H1 (cell line): ENCODE measurements around the gene PLPPR3. TPM values are rescaled to one million over a fixed set of nuclear protein-coding genes. Genes with fewer than 3 reads are reported as not detected.

Source experiments
- CTCF ChIA-PET: fragments of 300-600 bp; sonication (Branson Sonifier 250); formaldehyde crosslinking; loops from one replicate; lab custom pipeline; 2021; ENCODE audit not compliant: partially characterized antibody; lab: Charles Lee
- POLR2A ChIA-PET: fragments of 300-600 bp; sonication (Branson Sonifier 250); formaldehyde crosslinking; loops from one replicate; lab custom pipeline; 2021; ENCODE audit warnings: inconsistent platforms; ENCODE audit not compliant: partially characterized antibody; lab: Charles Lee
- DNase-seq, 2 experiments: peaks; one replicate each; pipeline versions ENCODE4 v3.0.0 to v3.0.0-alpha.2; 2010 to 2022; ENCODE audit warnings: low spot score in 2 of 2, low read depth in 1 of 2, mixed read lengths in 1 of 2
- FAIRE-seq: peaks from 2 replicates; lab custom pipeline; 2011; peaks lifted over from hg19 to GRCh38; lab: Jason Lieb, UNC
- H2AFZ ChIP-seq: 2 replicates; pipeline ENCODE4 v1.8.1; 2012; ENCODE audit warnings: low read length, inconsistent platforms
- H2AK5ac ChIP-seq: 2 replicates; pipeline ENCODE4 v1.6.1; 2013; ENCODE audit warnings: low read depth, low read length
- H2BK120ac ChIP-seq: replicated peaks from 2 replicates; pipeline ENCODE3; 2013; ENCODE audit warnings: low read depth, low read length, inconsistent platforms
- H2BK12ac ChIP-seq: 2 replicates; pipeline ENCODE4 v1.6.1; 2013; ENCODE audit warnings: low read depth, low read length
- H2BK15ac ChIP-seq: 2 replicates; pipeline ENCODE4 v1.6.1; 2013; ENCODE audit warnings: low read length
- H2BK20ac ChIP-seq: 2 replicates; pipeline ENCODE4 v1.6.1; 2013; ENCODE audit warnings: low read length
- H2BK5ac ChIP-seq: 2 replicates; pipeline ENCODE4 v1.6.1; 2013; ENCODE audit warnings: low read depth, low read length
- H3K14ac ChIP-seq: 2 replicates; pipeline ENCODE4 v1.6.1; 2013; ENCODE audit warnings: inconsistent platforms; ENCODE audit not compliant: insufficient read length
- H3K18ac ChIP-seq: 2 replicates; pipeline ENCODE4 v1.6.1; 2013; ENCODE audit warnings: low read length; ENCODE audit errors: extremely low read depth
- H3K23ac ChIP-seq: 2 replicates; pipeline ENCODE4 v1.6.1; 2013; ENCODE audit warnings: inconsistent platforms; ENCODE audit not compliant: insufficient read length
- H3K23me2 ChIP-seq: 2 replicates; pipeline ENCODE4 v1.6.1; 2013; ENCODE audit warnings: low read depth, low read length
- H3K27ac ChIP-seq: 2 replicates; pipeline ENCODE4 v1.6.1; 2011; ENCODE audit warnings: low read depth, low read length, inconsistent platforms
- H3K27me3 ChIP-seq, 4 experiments: replicated peaks in 1 of 4; 1 replicate in 1 of 4; 2 replicates in 3 of 4; pipeline versions ENCODE4 v1.6.1 to v1.8.1; 2011 to 2013; ENCODE audit warnings: low read length in 3 of 4, mild to moderate bottlenecking in 3 of 4, inconsistent platforms in 2 of 4, mixed read lengths in 2 of 4, moderate library complexity in 1 of 4; ENCODE audit not compliant: control insufficient read depth in 3 of 4, insufficient read depth in 3 of 4; ENCODE audit errors: extremely low read depth in 1 of 4
- H3K36me3 ChIP-seq, 4 experiments: 2 replicates each; pipeline versions ENCODE4 v1.6.1 to v1.8.1; 2011 to 2013; ENCODE audit warnings: mild to moderate bottlenecking in 4 of 4, low read length in 3 of 4, moderate library complexity in 2 of 4, control low read depth in 1 of 4, inconsistent platforms in 1 of 4; ENCODE audit not compliant: insufficient read depth in 4 of 4, control insufficient read depth in 2 of 4
- H3K4ac ChIP-seq: replicated peaks from 2 replicates; pipeline ENCODE3; 2013; ENCODE audit warnings: low read length, low read depth, mixed read lengths, inconsistent platforms; ENCODE audit not compliant: insufficient read length
- H3K4me1 ChIP-seq, 4 experiments: replicated peaks in 1 of 4; 1 replicate in 1 of 4; 2 replicates in 3 of 4; pipeline versions ENCODE4 v1.6.1 to v1.8.1; 2011 to 2013; ENCODE audit warnings: low read length in 3 of 4, inconsistent platforms in 2 of 4, mixed read lengths in 1 of 4; ENCODE audit not compliant: insufficient read depth in 4 of 4, control insufficient read depth in 3 of 4
- H3K4me2 ChIP-seq, 2 experiments: 2 replicates each; pipeline versions ENCODE4 v1.6.1 to v1.8.1; 2011 to 2013; ENCODE audit warnings: low read depth in 2 of 2, low read length in 2 of 2, control low read depth in 1 of 2, inconsistent platforms in 1 of 2, mild to moderate bottlenecking in 1 of 2; ENCODE audit not compliant: insufficient read depth in 1 of 2
- H3K4me3 ChIP-seq, 4 experiments: fragments of 200-600, 300-600 bp in 1 of 4; sonication (generic), shearing (Covaris generic), sonication (Bioruptor Twin) in 1 of 4; 2 replicates each; pipeline versions ENCODE4 v1.5.1 to v1.8.1; 2011 to 2016; ENCODE audit warnings: low read length in 4 of 4, low read depth in 3 of 4, control low read depth in 2 of 4, inconsistent platforms in 2 of 4, mild to moderate bottlenecking in 2 of 4, mixed read lengths in 1 of 4, moderate library complexity in 1 of 4; ENCODE audit not compliant: insufficient read depth in 2 of 4; ENCODE audit errors: extremely low read depth in 1 of 4
- H3K56ac ChIP-seq: replicated peaks from 2 replicates; pipeline ENCODE3; 2013; ENCODE audit warnings: low read depth, mild to moderate bottlenecking, mixed read lengths, low read length, inconsistent platforms; ENCODE audit not compliant: insufficient read length
- H3K79me1 ChIP-seq: 2 replicates; pipeline ENCODE4 v1.6.1; 2013; ENCODE audit warnings: low read depth, low read length, control low read depth
- H3K79me2 ChIP-seq, 2 experiments: 2 replicates each; pipeline versions ENCODE4 v1.6.1 to v1.8.1; 2012 to 2013; ENCODE audit warnings: low read length in 2 of 2, mild to moderate bottlenecking in 2 of 2, inconsistent platforms in 1 of 2; ENCODE audit not compliant: insufficient read depth in 2 of 2, control insufficient read depth in 1 of 2
- H3K9ac ChIP-seq, 4 experiments: replicated peaks in 1 of 4; 1 replicate in 1 of 4; 2 replicates in 3 of 4; pipeline versions ENCODE4 v1.6.1 to v1.8.1; 2011 to 2013; ENCODE audit warnings: low read depth in 3 of 4, low read length in 3 of 4, control low read depth in 2 of 4, mild to moderate bottlenecking in 2 of 4, moderate library complexity in 2 of 4, inconsistent platforms in 1 of 4; ENCODE audit errors: extremely low read depth in 1 of 4
- H3K9me3 ChIP-seq, 2 experiments: 2 replicates each; pipeline versions ENCODE4 v1.6.1 to v1.8.1; 2012 to 2013; ENCODE audit warnings: mild to moderate bottlenecking in 2 of 2, moderate library complexity in 2 of 2, control low read depth in 1 of 2, inconsistent platforms in 1 of 2, low read depth in 1 of 2, low read length in 1 of 2, mixed read lengths in 1 of 2; ENCODE audit not compliant: insufficient read depth in 2 of 2
- H4K20me1 ChIP-seq, 2 experiments: replicated peaks in 1 of 2; 2 replicates each; pipeline versions ENCODE3 to v1.8.1; 2011 to 2013; ENCODE audit warnings: inconsistent platforms in 2 of 2, low read length in 2 of 2, mild to moderate bottlenecking in 1 of 2; ENCODE audit not compliant: insufficient read depth in 2 of 2, control insufficient read depth in 1 of 2
- H4K5ac ChIP-seq: 2 replicates; pipeline ENCODE4 v1.6.1; 2013; ENCODE audit warnings: low read length, low read depth, mixed read lengths, inconsistent platforms; ENCODE audit not compliant: insufficient read length
- H4K8ac ChIP-seq: 2 replicates; pipeline ENCODE4 v1.8.0; 2013; ENCODE audit warnings: mild to moderate bottlenecking, moderate library complexity, low read length, inconsistent platforms; ENCODE audit not compliant: insufficient read depth; ENCODE audit errors: extremely low read depth
- H4K91ac ChIP-seq: replicated peaks from 2 replicates; pipeline ENCODE3; 2013; ENCODE audit warnings: low read length, mixed read lengths, inconsistent platforms; ENCODE audit not compliant: insufficient read length
- BCL11A ChIP-seq, 2 experiments: IDR thresholded peaks; one replicate each; pipeline ENCODE4 v1.6.1; 2011; ENCODE audit warnings: low read depth in 2 of 2, low read length in 2 of 2, mild to moderate bottlenecking in 2 of 2
- CHD2 ChIP-seq: IDR thresholded peaks from 2 replicates; pipeline ENCODE4 v1.6.1; 2012; ENCODE audit warnings: low read length, improper control_type of control experiment
- HDAC6 ChIP-seq: IDR thresholded peaks from one replicate; pipeline ENCODE4 v1.7.1; 2012; ENCODE audit warnings: low read depth, mild to moderate bottlenecking, inconsistent platforms, low read length, moderate library complexity
- SP1 ChIP-seq: IDR thresholded peaks from 2 replicates; pipeline ENCODE4 v1.6.1; 2011; ENCODE audit warnings: low read depth, low read length
- WGBS, 2 experiments: shearing (Covaris generic) in 1 of 2; methylation state at CpG; one replicate each; pipeline versions ENCODE4 v1.1.6 to v1.1.7; 2013 to 2015; ENCODE audit warnings: low lambda C conversion rate in 2 of 2, mixed read lengths in 2 of 2, inconsistent platforms in 1 of 2, low coverage in 1 of 2, missing lambda C conversion rate in 1 of 2; ENCODE audit not compliant: insufficient replicate concordance in 2 of 2, insufficient coverage in 1 of 2, insufficient read length in 1 of 2; ENCODE audit errors: extremely low coverage in 1 of 2, missing lambda C conversion rate in 1 of 2; 5-methylcytosine and 5-hydroxymethylcytosine counted together
- polyA plus RNA-seq, 7 experiments: library from polyadenylated mRNA; depleted of rRNA in 3 of 7; stranded (reverse) in 5 of 7; unstranded in 2 of 7; fragments of >200 nt in 5 of 7; fragments of 200-250 nt in 2 of 7; gene quantifications; 1 replicate in 5 of 7; 2 replicates in 1 of 7; 4 replicates in 1 of 7; pipeline versions ENCODE4 v1.2.1 to v1.2.3, GENCODE V29; 2011 to 2013; ENCODE audit warnings: missing spikeins in 2 of 7, mixed read lengths in 2 of 7
- total RNA-seq: library from RNA; stranded (reverse); fragmentation: NEBNext Ultra II Directional; extraction: Animal tissue kit (Norgen Biotek cat#: 25700); gene quantifications from 2 replicates; pipeline ENCODE4 v1.2.1, GENCODE V29; 2021
- TF ChIP-seq, protein P1 (sequence below): IDR thresholded peaks from 2 replicates; pipeline ENCODE4 v1.6.1; 2012; ENCODE audit warnings: inconsistent platforms
- TF ChIP-seq, protein P2 (sequence below), 3 experiments: IDR thresholded peaks; 1 replicate in 2 of 3; 2 replicates in 1 of 3; pipeline versions ENCODE4 v1.5.1 to v1.6.1; 2011; ENCODE audit warnings: low read length in 3 of 3, mild to moderate bottlenecking in 3 of 3, inconsistent platforms in 2 of 3, low read depth in 1 of 3, moderate library complexity in 1 of 3; ENCODE audit not compliant: insufficient read depth in 1 of 3; ENCODE audit errors: control extremely low read depth in 1 of 3

PLPPR3 gene
- total and polyA plus RNA-seq, 2 of the 8 experiments (the other 6 are each of a cell fraction or from before 2014, with no cell fraction given) = 71.7 to 76.4 TPM

DNA sequence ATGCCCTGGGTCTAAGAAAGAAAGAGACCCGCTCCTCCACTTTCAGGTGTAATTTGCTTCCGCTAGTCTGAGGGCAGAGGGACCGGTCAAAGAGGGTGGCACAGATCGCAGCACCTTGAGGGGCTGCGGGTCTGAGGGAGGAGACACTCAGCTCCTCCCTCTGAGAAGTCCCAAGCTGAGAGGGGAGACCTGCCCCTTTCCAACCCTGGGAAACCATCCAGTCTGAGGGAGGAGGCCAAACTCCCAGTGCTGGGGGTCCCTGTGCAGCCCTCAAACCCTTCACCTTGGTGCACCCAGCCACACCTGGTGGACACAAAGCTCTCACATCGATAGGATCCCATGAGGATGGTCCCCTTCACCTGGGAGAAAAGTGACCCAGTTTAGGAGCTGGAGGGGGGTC, 57.9 kb downstream of the PLPPR3 start:
- Histone ChIP-seq H3K23me2 (no peaks in the 10 kb centered on the region), H4K8ac (peak overlapping the region; percentile 79), H2BK12ac (no peak overlapping the region), H2BK20ac (no peak overlapping the region), H3K18ac (no peak overlapping the region), H4K91ac (no peak overlapping the region), H4K5ac (no peak overlapping the region), H4K20me1 (no peaks in the 10 kb centered on the region), H2AFZ (no peak overlapping the region), H3K9me3 (no peaks in the 10 kb centered on the region), H3K4me2 (no peak overlapping the region), H3K27ac (no peak overlapping the region), H3K79me2 (no peaks in the 10 kb centered on the region), H3K4me1 (no peaks in the 10 kb centered on the region), H3K14ac (no peak overlapping the region), H3K56ac (no peak overlapping the region), H3K9ac (no peak overlapping the region), H3K4me3 (no peak overlapping the region), H2BK15ac (no peak overlapping the region), H3K27me3 (no peaks in the 10 kb centered on the region), H2BK120ac (no peak overlapping the region), H3K4ac (no peak overlapping the region), H2AK5ac (no peak overlapping the region), H3K36me3 (no peaks in the 10 kb centered on the region), H2BK5ac (no peak overlapping the region), H3K79me1 (no peaks in the 10 kb centered on the region; the same call in 1 of the 2 replicates), H3K23ac (no peak overlapping the region)
- FAIRE-seq (no peak), DNase-seq (no peak)
- no peak for TF ChIP-seq CHD2
- no peak for TF ChIP-seq SP1
- no peak for TF ChIP-seq BCL11A (IDR thresholded peaks at IDR 0.05; ENCODE audit: low read depth in 2 of 2, low read length in 2 of 2)
- TF ChIP-seq HDAC6 = no peak
- TF ChIP-seq, protein P1, sequence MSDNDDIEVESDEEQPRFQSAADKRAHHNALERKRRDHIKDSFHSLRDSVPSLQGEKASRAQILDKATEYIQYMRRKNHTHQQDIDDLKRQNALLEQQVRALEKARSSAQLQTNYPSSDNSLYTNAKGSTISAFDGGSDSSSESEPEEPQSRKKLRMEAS = no peak
- TF ChIP-seq, protein P2, sequence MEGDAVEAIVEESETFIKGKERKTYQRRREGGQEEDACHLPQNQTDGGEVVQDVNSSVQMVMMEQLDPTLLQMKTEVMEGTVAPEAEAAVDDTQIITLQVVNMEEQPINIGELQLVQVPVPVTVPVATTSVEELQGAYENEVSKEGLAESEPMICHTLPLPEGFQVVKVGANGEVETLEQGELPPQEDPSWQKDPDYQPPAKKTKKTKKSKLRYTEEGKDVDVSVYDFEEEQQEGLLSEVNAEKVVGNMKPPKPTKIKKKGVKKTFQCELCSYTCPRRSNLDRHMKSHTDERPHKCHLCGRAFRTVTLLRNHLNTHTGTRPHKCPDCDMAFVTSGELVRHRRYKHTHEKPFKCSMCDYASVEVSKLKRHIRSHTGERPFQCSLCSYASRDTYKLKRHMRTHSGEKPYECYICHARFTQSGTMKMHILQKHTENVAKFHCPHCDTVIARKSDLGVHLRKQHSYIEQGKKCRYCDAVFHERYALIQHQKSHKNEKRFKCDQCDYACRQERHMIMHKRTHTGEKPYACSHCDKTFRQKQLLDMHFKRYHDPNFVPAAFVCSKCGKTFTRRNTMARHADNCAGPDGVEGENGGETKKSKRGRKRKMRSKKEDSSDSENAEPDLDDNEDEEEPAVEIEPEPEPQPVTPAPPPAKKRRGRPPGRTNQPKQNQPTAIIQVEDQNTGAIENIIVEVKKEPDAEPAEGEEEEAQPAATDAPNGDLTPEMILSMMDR (IDR thresholded peaks at IDR 0.05; ENCODE audit: control extremely low read depth in 1 of 3, insufficient read depth in 1 of 3, low read depth in 1 of 3, low read length in 3 of 3) = no peak
- CTCF ChIA-PET = interaction anchor here (1.3 to 1.7 kb wide), 2 partner anchors 67 to 93 kb away, joined by 3 to 5 read pairs; no protein-coding TSS in a partner anchor
- POLR2A ChIA-PET = interaction anchor here (0.8 to 2.3 kb wide), 8 partner anchors 8 to 99 kb away, joined by 3 to 9 read pairs (median 4); no protein-coding TSS in a partner anchor
- WGBS, 2 experiments = 87% methylated on average over 6 of the region's 6 CpGs; no CpG with 5 or more reads in 1 of the 2 experiments
